Prostate gland (tissue), 2 donors: ENCODE results near the gene COG4. TPM values are rescaled to one million over a fixed set of nuclear protein-coding genes. Genes with fewer than 3 reads are reported as not detected.

Source experiments
- DNase-seq: peaks from one replicate; pipeline ENCODE4 v3.0.0-alpha.2; 2019; ENCODE audit warnings: low spot score
- H3K27ac ChIP-seq, 2 donors: fragments of 200-600 bp; sonication (generic); 2 replicates each; pipeline ENCODE4 v1.5.1; 2017 to 2019
- H3K27me3 ChIP-seq: fragments of 200-600 bp; sonication (generic); replicated peaks from 2 replicates; pipeline ENCODE4 v1.5.1; 2019; ENCODE audit not compliant: insufficient read depth
- H3K36me3 ChIP-seq, 2 donors: fragments of 200-600 bp; sonication (generic); 1 replicate in 1 of 2; 2 replicates in 1 of 2; pipeline versions ENCODE4 v1.5.1 to v1.8.1; 2017 to 2019
- H3K4me1 ChIP-seq: fragments of 200-600 bp; sonication (generic); replicated peaks from 2 replicates; pipeline ENCODE4 v1.5.1; 2019
- H3K4me3 ChIP-seq, 2 donors: fragments of 200-600 bp; sonication (generic); 2 replicates each; pipeline ENCODE4 v1.5.1; 2017 to 2019
- H3K9me3 ChIP-seq: fragments of 200-600 bp; sonication (generic); 2 replicates; pipeline ENCODE4 v1.5.1; 2017
- CTCF ChIP-seq, 4 experiments: fragments of 200-600 bp in 2 of 4; fragments of 450-650 bp in 2 of 4; sonication (generic) in 2 of 4; IDR thresholded peaks; 1 replicate in 3 of 4; 2 replicates in 1 of 4; pipeline ENCODE4 v1.5.1; 2016 to 2019; ENCODE audit warnings: antibody characterized with exemption in 4 of 4, mild to moderate bottlenecking in 2 of 4, moderate library complexity in 2 of 4
- POLR2A ChIP-seq: fragments of 450-650 bp; IDR thresholded peaks from one replicate; pipeline ENCODE4 v1.6.1; 2016; ENCODE audit warnings: antibody characterized with exemption, mild to moderate bottlenecking
- POLR2AphosphoS5 ChIP-seq: sonication (generic); formaldehyde crosslinking; IDR thresholded peaks from one replicate; pipeline ENCODE4 v1.6.1; 2017; ENCODE audit warnings: antibody characterized with exemption
- WGBS: methylation state at CpG from one replicate; pipeline ENCODE4 v1.1.5; 2018; 5-methylcytosine and 5-hydroxymethylcytosine counted together
- intact Hi-C: fragments of 100-400 bp; cut with DNase I; formaldehyde crosslinking; loops from one replicate; pipeline ENCODE4 v1.14.2; 2022
- total RNA-seq, 2 donors: library from RNA; depleted of rRNA; stranded (reverse); fragments of >200 nt; gene quantifications; one replicate each; pipeline ENCODE4 v1.1.0, GENCODE V29; 2016

Gene COG4
- total RNA-seq, 2 donors from 2014 or later, result 34.6 to 62.0 TPM

- no peaks in the 10 kb centered on the region for H3K36me3 ChIP-seq
These were observed 33.1 kb downstream of the COG4 start for GRCh38 chr16:70490261-70490660.

GRCh38 chr16:70484867-70485266, 38.5 kb downstream of the COG4 start:
- no peaks in the 10 kb centered on the region for H3K9me3 ChIP-seq
- no peak overlapping the region for H3K4me3 ChIP-seq
- H3K27me3 ChIP-seq, result no peaks in the 10 kb centered on the region
- 97% methylated on average over 2 of the region's 2 CpGs for WGBS
- peaks cover 2 to 16% of the 10 kb centered on the region in 2 donors for H3K36me3 ChIP-seq
- H3K27ac ChIP-seq, result no peak overlapping the region
- no peaks in the 10 kb centered on the region for H3K4me1 ChIP-seq
- no peak for DNase-seq
- TF ChIP-seq POLR2A (no peak), POLR2AphosphoS5 (no peak), CTCF (IDR thresholded peaks at IDR 0.05) (no peak)
- intact Hi-C loops, result no loop called here

More at GRCh38 chr16:70490261-70490660, 33.1 kb downstream of the COG4 start:
- DNase-seq, result no peak
- H3K27me3 ChIP-seq, result no peaks in the 10 kb centered on the region
- H3K9me3 ChIP-seq, result no peaks in the 10 kb centered on the region
- H3K4me3 ChIP-seq, result no peak overlapping the region
- H3K27ac ChIP-seq, result no peak overlapping the region
- TF ChIP-seq POLR2AphosphoS5, result no peak
- no peak for TF ChIP-seq CTCF (IDR thresholded peaks at IDR 0.05)
- no peak for TF ChIP-seq POLR2A
- intact Hi-C loops, result no loop called here
- 79% methylated on average over 6 of the region's 6 CpGs for WGBS
- no peaks in the 10 kb centered on the region for H3K4me1 ChIP-seq

GRCh38 chr16:70483426-70483825, 39.9 kb downstream of the COG4 start:
- DNase-seq, result no peak
- no peaks in the 10 kb centered on the region for H3K4me1 ChIP-seq
- intact Hi-C loops, result no loop called here
- H3K36me3 ChIP-seq, result peaks cover 2 to 16% of the 10 kb centered on the region in 2 donors
- WGBS, result 92% methylated on average over 5 of the region's 5 CpGs
- no peak overlapping the region for H3K4me3 ChIP-seq
- H3K27me3 ChIP-seq, result no peaks in the 10 kb centered on the region
- H3K9me3 ChIP-seq, result no peaks in the 10 kb centered on the region
- no peak for TF ChIP-seq POLR2AphosphoS5
- no peak for TF ChIP-seq POLR2A
- TF ChIP-seq CTCF (IDR thresholded peaks at IDR 0.05), result no peak
- no peak overlapping the region for H3K27ac ChIP-seq

GRCh38 chr16:70482624-70483023, 40.7 kb downstream of the COG4 start:
- Histone ChIP-seq H3K4me1 (no peaks in the 10 kb centered on the region), H3K27me3 (no peaks in the 10 kb centered on the region), H3K9me3 (no peaks in the 10 kb centered on the region), H3K4me3 (no peak overlapping the region), H3K36me3 (peaks cover 2 to 16% of the 10 kb centered on the region in 2 donors), H3K27ac (no peak overlapping the region)
- intact Hi-C loops, result no loop called here
- no peak for TF ChIP-seq POLR2A
- 81% methylated on average over 5 of the region's 5 CpGs for WGBS
- DNase-seq, result no peak

- DNase-seq, result no peak
- intact Hi-C loops, result no loop called here
- no peak overlapping the region for H3K27ac ChIP-seq
- TF ChIP-seq POLR2A (no peak), POLR2AphosphoS5 (no peak), CTCF (IDR thresholded peaks at IDR 0.05) (no peak)
- H3K4me3 ChIP-seq, result no peak overlapping the region
- 90% methylated on average over 7 of the region's 7 CpGs for WGBS
- no peaks in the 10 kb centered on the region for H3K9me3 ChIP-seq
- no peaks in the 10 kb centered on the region for H3K4me1 ChIP-seq
- H3K27me3 ChIP-seq, result no peaks in the 10 kb centered on the region
- H3K36me3 ChIP-seq, result peaks cover 2 to 16% of the 10 kb centered on the region in 2 donors
These were observed 41.3 kb downstream of the COG4 start for GRCh38 chr16:70481929-70482536.
